T-helper 17 cell (primary cell): Measurements from ENCODE around the gene B4GALT1. TPM values are rescaled to one million over a fixed set of nuclear protein-coding genes. Genes with fewer than 3 reads are reported as not detected.
A peak's percentile ranks its signal among the peaks of the same experiment; 100 is the strongest.

Experiments
- ATAC-seq: fragments of 150-1000 bp; cut with Tn5 transposase; 2 replicates; pipeline ENCODE4 v1.10.0; 2021; ENCODE audit warnings: mild to moderate bottlenecking, moderate library complexity
- DNase-seq, 3 donors: peaks; one replicate each; pipeline versions ENCODE4 v3.0.0 to v3.0.0-alpha.2; 2020 to 2021
- H3K9me3 ChIP-seq: one replicate; pipeline ENCODE4 v1.7.0; 2013; ENCODE audit warnings: low read length, mild to moderate bottlenecking; ENCODE audit not compliant: control insufficient read depth, poor library complexity, severe bottlenecking
- H3K27ac Mint-ChIP-seq: one replicate; pipeline ENCODE4 v1.8.0; 2022; ENCODE audit warnings: mild to moderate bottlenecking, moderate library complexity, mixed read lengths
- H3K27me3 Mint-ChIP-seq: one replicate; pipeline ENCODE4 v1.8.0; 2022; ENCODE audit warnings: mixed read lengths
- H3K36me3 Mint-ChIP-seq: one replicate; pipeline ENCODE4 v1.8.0; 2022; ENCODE audit warnings: low read depth, mixed read lengths
- H3K4me1 Mint-ChIP-seq: one replicate; pipeline ENCODE4 v1.8.0; 2022; ENCODE audit warnings: mild to moderate bottlenecking, mixed read lengths
- H3K4me3 Mint-ChIP-seq: one replicate; pipeline ENCODE4 v1.8.0; 2022; ENCODE audit warnings: mild to moderate bottlenecking, moderate library complexity, mixed read lengths
- total RNA-seq, 4 donors: library from RNA in 2 of 4; stranded (reverse) in 2 of 4; gene quantifications; one replicate each; pipeline ENCODE4 v1.2.3 and lab custom pipeline; 2022 to 2026

B4GALT1 gene
- total RNA-seq, 2 donors from 2014 or later = 106 to 126 TPM

DNA sequence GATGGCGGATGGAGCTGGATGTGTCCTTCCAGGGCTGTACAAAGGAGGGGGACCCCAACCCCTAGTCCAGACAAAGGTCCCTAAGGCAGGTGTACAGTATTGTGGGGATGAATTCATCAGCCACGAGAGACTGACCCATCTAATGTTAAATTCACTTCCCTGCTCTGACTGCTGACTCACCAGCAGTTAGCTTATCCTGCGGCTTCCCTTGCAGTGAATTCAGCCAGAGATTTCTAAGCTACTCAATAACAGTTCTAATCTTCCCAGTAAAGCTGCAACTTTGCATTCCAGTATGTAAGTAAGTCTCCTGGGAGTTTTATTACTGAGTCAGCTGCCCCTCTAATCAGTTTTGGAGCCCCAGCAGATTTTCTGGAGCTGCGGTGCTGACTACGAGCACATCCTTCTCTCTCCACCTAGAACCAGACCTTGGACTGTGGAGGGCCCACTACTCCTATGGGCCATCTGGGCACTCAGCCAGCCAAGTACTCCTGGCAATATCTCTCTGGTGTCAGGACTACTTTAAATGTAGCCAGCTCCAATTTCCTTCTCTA, 16.1 kb downstream of the B4GALT1 start:
- H3K9me3 ChIP-seq = no peaks in the 10 kb centered on the region
- H3K4me1 Mint-ChIP-seq = peaks cover 70% of the 10 kb centered on the region
- H3K27me3 Mint-ChIP-seq = no peaks in the 10 kb centered on the region
- peak overlapping the region; percentile 94 for H3K27ac Mint-ChIP-seq
- peak; percentile 39 for ATAC-seq
- peaks cover 3% of the 10 kb centered on the region for H3K36me3 Mint-ChIP-seq
- no peak for DNase-seq
- peak overlapping the region; percentile 74 for H3K4me3 Mint-ChIP-seq

- no peaks in the 10 kb centered on the region for H3K9me3 ChIP-seq
- DNase-seq (no peak), ATAC-seq (no peak)
- no peaks in the 10 kb centered on the region for H3K27me3 Mint-ChIP-seq
- peaks cover 65% of the 10 kb centered on the region for H3K4me1 Mint-ChIP-seq
- no peak overlapping the region for H3K4me3 Mint-ChIP-seq
- H3K36me3 Mint-ChIP-seq = peaks cover 3% of the 10 kb centered on the region
- H3K27ac Mint-ChIP-seq = peak overlapping the region; percentile 51
Observed at GRCh38 chr9:33148367-33149014, 18.6 kb downstream of the B4GALT1 start.

DNA sequence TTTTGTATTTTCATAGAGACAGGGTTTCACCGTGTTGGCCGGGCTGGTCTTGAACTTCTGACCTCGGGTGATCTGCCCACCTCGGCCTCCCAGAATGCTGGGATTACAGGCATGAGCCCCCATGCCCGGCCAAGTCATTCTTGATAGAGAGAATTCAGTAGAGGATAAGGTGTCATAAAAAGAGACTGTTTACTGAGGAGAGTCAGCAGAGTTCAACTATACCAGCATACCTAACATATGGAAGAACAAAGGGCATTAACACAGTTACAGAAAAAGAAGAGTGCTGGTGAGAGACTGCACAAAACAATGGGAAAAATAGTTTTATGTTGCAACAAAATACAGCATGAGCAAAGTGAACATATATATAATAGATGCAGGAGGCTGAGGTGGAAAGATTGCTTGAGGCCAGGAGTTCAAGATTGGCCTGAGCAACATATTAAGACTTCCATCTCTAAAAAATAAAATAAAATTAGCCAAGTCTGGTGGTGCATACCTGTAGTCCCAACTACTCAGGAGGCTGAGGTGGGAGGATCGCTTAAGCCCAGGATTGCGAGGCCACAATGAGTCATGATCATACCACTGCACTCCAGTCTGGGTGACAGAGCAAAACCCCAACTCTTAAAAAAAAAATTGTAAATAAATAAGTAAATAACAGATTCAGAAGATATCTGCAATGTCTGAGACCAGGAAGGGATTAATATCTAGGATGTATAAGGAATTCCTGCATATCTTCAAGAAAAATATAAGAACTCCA, 19.5 kb downstream of the B4GALT1 start:
- H3K27ac Mint-ChIP-seq = peak overlapping the region; percentile 73
- H3K27me3 Mint-ChIP-seq = no peaks in the 10 kb centered on the region
- peaks cover 63% of the 10 kb centered on the region for H3K4me1 Mint-ChIP-seq
- H3K4me3 Mint-ChIP-seq = no peak overlapping the region
- no peak for DNase-seq
- peaks cover 3% of the 10 kb centered on the region for H3K36me3 Mint-ChIP-seq
- no peak for ATAC-seq
- no peaks in the 10 kb centered on the region for H3K9me3 ChIP-seq

DNA sequence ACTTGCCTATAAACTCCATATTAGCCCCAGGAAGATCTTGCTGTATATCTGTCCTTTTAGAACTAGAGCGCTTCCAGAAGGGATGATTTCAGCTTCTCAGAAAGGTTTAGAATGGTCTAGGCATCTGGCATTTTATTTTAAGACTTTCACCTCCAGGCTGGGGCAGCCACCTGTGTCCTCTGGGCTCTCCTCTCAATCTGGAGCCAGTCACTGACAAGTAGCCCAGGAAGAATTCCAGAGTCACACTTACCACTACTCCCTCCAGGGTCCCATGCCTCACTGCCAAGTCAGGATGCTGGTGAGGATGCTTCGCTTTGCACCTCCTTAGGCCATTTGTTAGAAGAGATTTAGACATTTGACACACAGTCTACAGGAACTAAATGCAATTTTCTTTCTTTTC, 20.8 kb downstream of the B4GALT1 start:
- peaks cover 3% of the 10 kb centered on the region for H3K36me3 Mint-ChIP-seq
- H3K4me1 Mint-ChIP-seq = peaks cover 63% of the 10 kb centered on the region
- H3K9me3 ChIP-seq = no peaks in the 10 kb centered on the region
- peak overlapping the region; percentile 73 for H3K27ac Mint-ChIP-seq
- DNase-seq = no peak
- peak overlapping the region; percentile 43 for H3K4me3 Mint-ChIP-seq
- ATAC-seq = no peak
- no peaks in the 10 kb centered on the region for H3K27me3 Mint-ChIP-seq

- no peak for ATAC-seq
- no peak for DNase-seq
- peaks cover 3% of the 10 kb centered on the region for H3K36me3 Mint-ChIP-seq
- no peaks in the 10 kb centered on the region for H3K9me3 ChIP-seq
- peak overlapping the region; percentile 50 for H3K4me3 Mint-ChIP-seq
- H3K4me1 Mint-ChIP-seq = peaks cover 66% of the 10 kb centered on the region
- H3K27me3 Mint-ChIP-seq = no peaks in the 10 kb centered on the region
- peak overlapping the region; percentile 97 for H3K27ac Mint-ChIP-seq
Observed at GRCh38 chr9:33144551-33144950, 22.6 kb downstream of the B4GALT1 start.

GRCh38 chr9:33143241-33143661, 23.9 kb downstream of the B4GALT1 start:
- H3K27me3 Mint-ChIP-seq = no peaks in the 10 kb centered on the region
- ATAC-seq (peak; percentile 10), DNase-seq (no peak)
- H3K4me1 Mint-ChIP-seq = peaks cover 76% of the 10 kb centered on the region
- no peaks in the 10 kb centered on the region for H3K9me3 ChIP-seq
- H3K27ac Mint-ChIP-seq = peak overlapping the region; percentile 97
- H3K36me3 Mint-ChIP-seq = peaks cover 7% of the 10 kb centered on the region
- H3K4me3 Mint-ChIP-seq = peak overlapping the region; percentile 49

- peak overlapping the region; percentile 97 for H3K27ac Mint-ChIP-seq
- H3K4me1 Mint-ChIP-seq = peaks cover 78% of the 10 kb centered on the region
- ATAC-seq = peak; percentile 42
- no peaks in the 10 kb centered on the region for H3K9me3 ChIP-seq
- peaks cover 6% of the 10 kb centered on the region for H3K36me3 Mint-ChIP-seq
- H3K27me3 Mint-ChIP-seq = no peaks in the 10 kb centered on the region
- peak overlapping the region; percentile 82 for H3K4me3 Mint-ChIP-seq
- DNase-seq = no peak
Observed at GRCh38 chr9:33142535-33142934, 24.6 kb downstream of the B4GALT1 start.

DNA sequence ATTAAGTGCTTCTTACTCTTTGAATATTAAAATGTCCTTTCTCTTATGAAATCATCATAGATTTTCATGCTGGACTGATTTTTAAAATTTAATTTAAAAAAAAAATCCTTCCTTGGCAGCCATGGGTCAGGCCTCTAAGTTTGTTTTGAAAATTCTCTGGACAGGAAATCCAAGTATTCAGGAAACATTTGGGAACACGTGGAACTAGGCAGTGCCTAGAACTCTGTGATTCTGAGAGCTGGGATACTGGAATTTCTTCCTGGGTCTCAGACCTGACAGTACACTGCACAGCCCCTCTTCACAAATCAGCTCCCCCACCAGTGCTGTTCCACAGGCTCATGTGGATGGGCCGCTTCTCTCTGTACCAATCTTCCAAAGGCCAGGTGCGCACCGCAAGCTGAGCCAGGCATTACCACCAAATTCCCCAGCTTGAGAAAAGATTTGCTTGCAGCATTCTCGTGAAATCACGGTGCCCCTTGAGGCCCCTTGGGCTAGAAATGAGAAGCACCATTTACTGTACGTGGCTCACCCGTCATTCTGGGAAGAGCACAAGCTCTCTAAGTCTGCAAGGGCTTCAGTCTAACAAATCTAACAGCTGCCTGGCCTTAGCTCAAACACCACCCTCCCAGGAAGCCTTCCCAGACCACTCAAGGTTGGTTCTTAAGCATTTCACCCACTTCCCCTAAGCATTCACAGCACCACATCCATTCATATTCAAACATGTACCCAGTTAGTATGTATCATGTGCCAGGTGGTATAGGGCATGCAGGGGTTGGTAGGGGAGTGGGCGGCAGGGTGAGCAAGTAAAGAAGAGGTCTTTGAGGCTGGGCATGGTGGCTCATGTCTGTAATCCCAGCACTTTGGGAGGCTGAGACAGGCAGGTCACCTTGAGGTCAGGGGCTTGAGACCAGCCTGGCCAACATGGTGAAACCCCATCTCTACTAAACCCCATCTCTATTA, 26.5 kb downstream of the B4GALT1 start:
- Mint-ChIP-seq H3K4me3 (peak overlapping the region; percentile 82), H3K36me3 (peaks cover 10% of the 10 kb centered on the region), H3K27ac (peak overlapping the region; percentile 97), H3K4me1 (peaks cover 80% of the 10 kb centered on the region), H3K27me3 (no peaks in the 10 kb centered on the region)
- H3K9me3 ChIP-seq = no peaks in the 10 kb centered on the region
- ATAC-seq (peak; percentile 9), DNase-seq (no peak)

DNA sequence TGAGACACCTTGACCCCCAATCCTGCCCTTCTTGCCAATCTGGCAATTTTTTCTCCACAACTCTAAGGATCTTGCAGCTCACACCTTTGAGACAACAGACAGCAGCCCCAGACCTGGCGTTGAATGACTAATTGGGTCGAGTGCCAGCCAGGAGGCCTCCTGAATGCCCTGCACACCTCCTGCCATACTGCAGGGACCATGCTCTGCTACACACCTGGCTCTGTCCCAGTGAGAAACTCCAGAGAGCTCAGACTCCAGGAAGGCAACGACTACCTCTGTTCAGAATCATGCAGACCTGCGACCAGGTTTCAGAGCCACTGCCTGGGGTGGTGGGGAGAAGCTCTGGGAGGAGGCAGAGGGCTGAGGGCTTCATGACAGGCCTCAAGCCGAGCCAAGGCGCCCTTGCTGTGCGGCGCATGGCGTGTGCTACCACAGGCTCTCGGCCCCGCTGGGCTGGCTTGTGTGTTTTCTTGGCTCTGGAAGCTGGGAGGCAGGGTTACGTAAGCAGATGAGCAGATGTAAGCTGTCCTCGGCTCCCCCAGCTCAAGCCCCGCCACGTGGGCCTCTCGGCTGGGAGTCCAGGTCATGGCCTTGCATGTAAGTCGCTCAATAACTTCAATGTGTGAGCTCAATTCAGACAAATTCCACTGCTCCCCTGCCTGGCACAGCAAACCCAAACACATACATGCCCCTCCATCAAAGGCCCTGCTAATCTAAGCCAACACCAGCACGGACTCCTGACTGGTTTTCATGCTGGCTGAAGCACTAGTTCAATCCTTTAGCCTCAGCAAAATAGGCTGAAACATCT, 27.5 kb downstream of the B4GALT1 start:
- DNase-seq (no peak), ATAC-seq (no peak)
- Mint-ChIP-seq H3K27me3 (no peaks in the 10 kb centered on the region), H3K4me1 (peaks cover 82% of the 10 kb centered on the region), H3K36me3 (peaks cover 10% of the 10 kb centered on the region), H3K4me3 (peak overlapping the region; percentile 91), H3K27ac (peak overlapping the region; percentile 97)
- H3K9me3 ChIP-seq = no peaks in the 10 kb centered on the region

- no peak for ATAC-seq
- DNase-seq = no peak
- peak overlapping the region; percentile 91 for H3K4me3 Mint-ChIP-seq
- H3K9me3 ChIP-seq = no peaks in the 10 kb centered on the region
- H3K4me1 Mint-ChIP-seq = peaks cover 77% of the 10 kb centered on the region
- peak overlapping the region; percentile 97 for H3K27ac Mint-ChIP-seq
- no peaks in the 10 kb centered on the region for H3K27me3 Mint-ChIP-seq
- peaks cover 11% of the 10 kb centered on the region for H3K36me3 Mint-ChIP-seq
Observed at GRCh38 chr9:33138768-33139167, 28.4 kb downstream of the B4GALT1 start.

- DNase-seq (no peak), ATAC-seq (no peak)
- H3K27me3 Mint-ChIP-seq = no peaks in the 10 kb centered on the region
- H3K4me3 Mint-ChIP-seq = peak overlapping the region; percentile 91
- peaks cover 15% of the 10 kb centered on the region for H3K36me3 Mint-ChIP-seq
- peak overlapping the region; percentile 97 for H3K27ac Mint-ChIP-seq
- no peaks in the 10 kb centered on the region for H3K9me3 ChIP-seq
- peaks cover 75% of the 10 kb centered on the region for H3K4me1 Mint-ChIP-seq
Observed at GRCh38 chr9:33137781-33138264, 29.3 kb downstream of the B4GALT1 start.
